Glutamatergic neuron (in vitro differentiated cells): Measurements from ENCODE around the gene GABRG3. TPM values are rescaled to one million over a fixed set of nuclear protein-coding genes. Genes with fewer than 3 reads are reported as not detected.
"Not testable (repeated sequence)": the region's sequence is repeated elsewhere in the genome, so short reads cannot be mapped to it uniquely, and the experiment has no call there.

Source experiments
- DNase-seq: peaks from one replicate; pipeline ENCODE4 v3.0.0; 2022
- H3K27ac Mint-ChIP-seq: one replicate; pipeline ENCODE4 v1.8.0; 2020; ENCODE audit warnings: mild to moderate bottlenecking, mixed read lengths, inconsistent platforms; ENCODE audit not compliant: unreplicated experiment
- H3K27me3 Mint-ChIP-seq: one replicate; pipeline ENCODE4 v1.8.0; 2020; ENCODE audit warnings: mild to moderate bottlenecking, moderate library complexity, mixed read lengths, inconsistent platforms; ENCODE audit not compliant: unreplicated experiment
- H3K36me3 Mint-ChIP-seq: one replicate; pipeline ENCODE4 v1.8.0; 2020; ENCODE audit warnings: mild to moderate bottlenecking, mixed read lengths, inconsistent platforms; ENCODE audit not compliant: unreplicated experiment
- H3K4me1 Mint-ChIP-seq: one replicate; pipeline ENCODE4 v1.8.0; 2020; ENCODE audit warnings: mild to moderate bottlenecking, low read depth, mixed read lengths, inconsistent platforms; ENCODE audit not compliant: unreplicated experiment
- H3K4me3 Mint-ChIP-seq: one replicate; pipeline ENCODE4 v1.8.0; 2020; ENCODE audit warnings: mild to moderate bottlenecking, mixed read lengths, inconsistent platforms; ENCODE audit not compliant: unreplicated experiment
- H3K9me3 Mint-ChIP-seq: one replicate; pipeline ENCODE4 v1.8.0; 2020; ENCODE audit warnings: mild to moderate bottlenecking, moderate library complexity, mixed read lengths, inconsistent platforms; ENCODE audit not compliant: unreplicated experiment
- CTCF ChIP-seq: fragments of 200-600 bp; sonication (generic); IDR thresholded peaks from one replicate; pipeline ENCODE4 v1.5.0; 2021; ENCODE audit not compliant: partially characterized antibody, unreplicated experiment
- total RNA-seq: library from RNA; stranded (reverse); fragmentation: NEBNext Ultra II Directional; extraction: Animal tissue kit (Norgen Biotek cat#: 25700); gene quantifications from one replicate; pipeline ENCODE4 v1.2.1, GENCODE V29; 2021; ENCODE audit not compliant: unreplicated experiment

Gene GABRG3
- total RNA-seq, 1 donor from 2014 or later, result 1.3 TPM

GRCh38 chr15:27361438-27361837 is 390.5 kb downstream of the GABRG3 start:
- DNase-seq, result no peak
- Mint-ChIP-seq H3K27ac (no peak overlapping the region), H3K36me3 (no peaks in the 10 kb centered on the region), H3K27me3 (no peaks in the 10 kb centered on the region), H3K4me1 (peaks cover 12% of the 10 kb centered on the region), H3K9me3 (no peaks in the 10 kb centered on the region), H3K4me3 (no peak overlapping the region)
- TF ChIP-seq CTCF, result no peak

- Mint-ChIP-seq H3K36me3 (no peaks in the 10 kb centered on the region), H3K9me3 (no peaks in the 10 kb centered on the region), H3K27ac (no peak overlapping the region), H3K4me1 (peaks cover 11% of the 10 kb centered on the region), H3K4me3 (no peak overlapping the region), H3K27me3 (no peaks in the 10 kb centered on the region)
- no peak for TF ChIP-seq CTCF
- no peak for DNase-seq
Observed at GRCh38 chr15:27365456-27365855, 394.5 kb downstream of the GABRG3 start.

- DNase-seq, H3K27ac Mint-ChIP-seq, H3K36me3 Mint-ChIP-seq, H3K4me3 Mint-ChIP-seq, H3K27me3 Mint-ChIP-seq: not testable (repeated sequence)
- peaks cover 10% of the 10 kb centered on the region for H3K4me1 Mint-ChIP-seq
- peaks cover 12% of the 10 kb centered on the region for H3K9me3 Mint-ChIP-seq
Observed at GRCh38 chr15:27377391-27377790, 406.4 kb downstream of the GABRG3 start.

GRCh38 chr15:27382361-27383025 is 411.5 kb downstream of the GABRG3 start:
- peaks cover 20% of the 10 kb centered on the region for H3K4me1 Mint-ChIP-seq
- no peak for TF ChIP-seq CTCF
- no peaks in the 10 kb centered on the region for H3K36me3 Mint-ChIP-seq
- no peak for DNase-seq
- peak overlapping the region; percentile 89 for H3K27ac Mint-ChIP-seq
- H3K4me3 Mint-ChIP-seq, result peak overlapping the region; percentile 36
- H3K27me3 Mint-ChIP-seq, result peaks cover 3% of the 10 kb centered on the region
- peaks cover 4% of the 10 kb centered on the region for H3K9me3 Mint-ChIP-seq

- peaks cover 4% of the 10 kb centered on the region for H3K9me3 Mint-ChIP-seq
- no peak overlapping the region for H3K4me3 Mint-ChIP-seq
- peaks cover 3% of the 10 kb centered on the region for H3K27me3 Mint-ChIP-seq
- no peaks in the 10 kb centered on the region for H3K36me3 Mint-ChIP-seq
- peaks cover 22% of the 10 kb centered on the region for H3K4me1 Mint-ChIP-seq
- no peak for TF ChIP-seq CTCF
- H3K27ac Mint-ChIP-seq, result no peak overlapping the region
- no peak for DNase-seq
Observed at GRCh38 chr15:27383726-27384125, 412.7 kb downstream of the GABRG3 start.
